ENCODE results near the gene NFIA.

The NFIA gene

DNA sequence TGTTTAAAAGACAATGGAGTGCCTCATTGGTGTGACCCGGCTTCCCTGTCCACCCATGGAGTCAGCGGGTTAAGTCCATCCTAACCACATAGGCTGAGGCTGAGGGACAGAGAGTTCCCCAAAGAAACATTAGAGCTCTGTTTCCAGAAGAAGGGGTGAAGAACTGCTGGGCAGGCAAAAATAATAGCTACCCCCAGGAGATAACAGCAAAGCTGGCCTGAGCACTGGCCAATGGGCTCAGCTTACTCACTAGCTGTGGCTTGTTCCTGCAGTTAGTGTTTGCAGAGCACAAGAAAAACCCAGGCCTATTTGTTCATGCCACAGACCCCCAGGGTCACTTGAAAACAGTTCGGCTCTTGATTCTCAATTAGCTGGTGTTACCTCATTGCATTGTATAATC lies 311.2 kb downstream of the NFIA start:
- no peak overlapping the region for H3K4me3 ChIP-seq (ENCODE audit: low read length)
- TF ChIP-seq, protein P1, sequence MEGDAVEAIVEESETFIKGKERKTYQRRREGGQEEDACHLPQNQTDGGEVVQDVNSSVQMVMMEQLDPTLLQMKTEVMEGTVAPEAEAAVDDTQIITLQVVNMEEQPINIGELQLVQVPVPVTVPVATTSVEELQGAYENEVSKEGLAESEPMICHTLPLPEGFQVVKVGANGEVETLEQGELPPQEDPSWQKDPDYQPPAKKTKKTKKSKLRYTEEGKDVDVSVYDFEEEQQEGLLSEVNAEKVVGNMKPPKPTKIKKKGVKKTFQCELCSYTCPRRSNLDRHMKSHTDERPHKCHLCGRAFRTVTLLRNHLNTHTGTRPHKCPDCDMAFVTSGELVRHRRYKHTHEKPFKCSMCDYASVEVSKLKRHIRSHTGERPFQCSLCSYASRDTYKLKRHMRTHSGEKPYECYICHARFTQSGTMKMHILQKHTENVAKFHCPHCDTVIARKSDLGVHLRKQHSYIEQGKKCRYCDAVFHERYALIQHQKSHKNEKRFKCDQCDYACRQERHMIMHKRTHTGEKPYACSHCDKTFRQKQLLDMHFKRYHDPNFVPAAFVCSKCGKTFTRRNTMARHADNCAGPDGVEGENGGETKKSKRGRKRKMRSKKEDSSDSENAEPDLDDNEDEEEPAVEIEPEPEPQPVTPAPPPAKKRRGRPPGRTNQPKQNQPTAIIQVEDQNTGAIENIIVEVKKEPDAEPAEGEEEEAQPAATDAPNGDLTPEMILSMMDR (conservative IDR thresholded peaks at IDR 0.05; ENCODE audit: low read length) = no peak
- no peak for DNase-seq (ENCODE audit: low read depth)

DNA sequence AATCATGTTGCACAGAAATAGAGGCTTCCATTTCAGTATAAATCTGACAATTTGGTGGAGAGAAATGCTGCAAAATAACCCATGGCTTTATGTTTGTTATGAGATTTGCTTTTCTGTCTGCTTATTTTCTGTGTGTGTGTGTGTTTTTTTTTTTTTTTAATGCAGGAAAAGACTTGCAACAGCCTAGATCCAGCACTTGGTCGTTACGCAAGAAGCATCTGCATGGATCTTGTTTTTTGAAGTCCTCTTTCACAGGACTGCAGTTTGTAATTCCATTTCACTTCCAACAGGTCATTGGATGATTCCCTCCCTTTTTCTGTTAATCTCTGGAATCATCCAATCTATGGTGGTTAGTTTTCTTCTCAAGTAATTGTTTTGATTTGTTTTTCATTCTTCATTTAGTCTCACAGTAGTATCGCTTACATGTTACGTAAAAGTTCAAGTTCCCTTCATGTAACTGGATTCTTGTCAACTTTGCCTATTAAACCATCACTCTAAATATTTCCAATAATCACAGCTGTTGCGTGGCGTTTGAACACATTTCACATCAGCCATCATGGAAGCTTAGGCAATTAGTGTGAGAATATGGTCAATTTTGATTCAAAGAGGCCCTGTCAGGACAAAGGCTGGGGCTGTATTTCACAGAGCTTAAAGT lies 312.9 kb downstream of the NFIA start:
- TF ChIP-seq, protein P1 (conservative IDR thresholded peaks at IDR 0.05; ENCODE audit: low read length) = no peak
- peak; percentile 13 for DNase-seq (ENCODE audit: low read depth)
- no peak overlapping the region for H3K4me3 ChIP-seq (ENCODE audit: low read length)

DNA sequence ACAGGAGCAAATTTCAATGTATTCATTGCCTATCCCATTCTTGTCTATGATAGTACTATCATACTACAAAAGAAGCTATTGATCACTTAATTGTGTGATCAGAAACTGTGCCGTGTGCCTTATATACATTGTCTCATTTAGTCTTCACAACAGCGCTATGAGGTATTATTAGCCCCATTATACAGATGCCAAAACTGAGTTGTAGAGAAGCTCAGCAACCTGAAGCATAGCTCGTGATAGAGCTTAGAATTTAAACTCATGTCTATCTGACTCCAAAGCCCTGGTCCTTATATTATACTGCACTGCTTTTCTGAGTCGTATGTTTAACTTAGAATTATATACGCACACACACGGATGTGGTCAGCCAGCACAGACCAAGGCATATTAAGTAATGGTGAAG lies 315.1 kb downstream of the NFIA start:
- TF ChIP-seq, protein P1 (conservative IDR thresholded peaks at IDR 0.05; ENCODE audit: low read length) = no peak
- DNase-seq (ENCODE audit: low read depth) = no peak
- no peak overlapping the region for H3K4me3 ChIP-seq (ENCODE audit: low read length)

DNA sequence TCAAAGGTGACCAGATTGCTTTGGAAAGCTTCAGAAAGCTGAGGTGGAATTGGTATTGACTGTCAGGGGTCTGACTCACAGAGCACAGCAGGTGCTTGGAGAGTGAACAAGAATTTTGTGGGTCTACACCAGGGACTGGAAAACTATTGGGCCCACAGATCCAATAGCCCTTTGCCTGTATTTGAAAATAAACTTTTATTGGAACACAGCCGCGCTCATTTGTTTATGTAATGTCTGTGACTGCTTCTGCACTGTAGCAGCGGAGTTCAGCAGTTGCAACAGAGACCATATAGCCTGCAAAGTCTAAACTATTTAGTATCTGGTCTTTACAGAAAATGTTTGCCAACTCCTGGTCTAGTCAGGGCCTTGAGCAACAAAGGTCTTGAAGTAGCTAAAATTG lies 315.6 kb downstream of the NFIA start:
- no peak for DNase-seq (ENCODE audit: low read depth)

DNA sequence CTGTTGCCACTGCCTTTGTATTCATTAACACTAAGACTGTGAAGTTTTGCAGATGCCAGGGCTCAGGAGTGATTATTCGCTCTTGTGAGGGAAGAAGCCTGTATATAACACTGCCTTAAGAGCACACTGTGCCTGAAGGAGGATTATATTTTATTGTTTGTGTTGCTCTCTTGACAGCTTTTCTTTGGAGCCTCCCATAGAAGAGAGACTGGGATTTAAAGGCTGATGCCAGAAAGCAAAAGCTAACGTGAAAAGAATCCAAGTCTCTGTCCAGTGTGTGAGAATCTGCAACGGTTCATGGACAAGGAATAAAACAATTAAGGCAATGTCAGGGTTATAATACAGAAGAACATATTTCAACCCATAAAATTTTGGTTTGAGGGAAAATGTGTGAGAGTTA lies 316.8 kb downstream of the NFIA start:
- H3K4me3 ChIP-seq (ENCODE audit: low read length) = no peak overlapping the region
- TF ChIP-seq, protein P1 (conservative IDR thresholded peaks at IDR 0.05; ENCODE audit: low read length) = no peak

More for the DNA sequence above, 315.6 kb downstream of the NFIA start:
- TF ChIP-seq, protein P1 (conservative IDR thresholded peaks at IDR 0.05; ENCODE audit: low read length) = no peak
- H3K4me3 ChIP-seq (ENCODE audit: low read length) = no peak overlapping the region

DNA sequence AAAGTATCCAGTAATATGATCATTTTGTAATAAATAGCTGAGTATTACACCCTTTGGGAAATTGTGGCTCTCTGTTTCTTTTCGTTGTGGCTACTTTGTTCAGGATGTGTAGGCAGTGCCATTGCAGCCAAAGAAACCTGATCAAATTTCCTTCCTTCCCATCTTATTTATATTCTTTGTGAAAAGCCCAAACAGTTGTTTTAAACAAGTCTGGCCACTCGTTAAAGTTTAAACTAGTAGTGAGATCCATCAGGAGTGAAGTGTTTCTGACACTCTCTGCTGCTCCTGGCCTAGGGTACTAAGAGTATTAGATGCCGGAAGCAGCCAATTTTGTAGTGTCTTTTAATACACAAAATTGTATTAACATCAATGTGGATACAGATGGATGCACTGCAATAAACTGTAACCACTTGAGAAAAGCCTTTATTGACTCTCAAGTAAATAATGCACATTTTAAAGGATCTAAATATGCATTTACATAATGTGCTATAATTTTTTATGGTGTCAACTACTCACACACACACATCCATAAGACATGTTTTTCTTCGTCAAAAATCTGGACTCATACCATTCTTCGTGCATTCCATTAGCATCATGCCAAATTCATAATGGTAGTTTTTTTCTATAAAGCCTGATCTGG lies 317.9 kb downstream of the NFIA start:
- no peak for DNase-seq (ENCODE audit: low read depth)
- TF ChIP-seq, protein P1 (conservative IDR thresholded peaks at IDR 0.05; ENCODE audit: low read length) = no peak
- H3K4me3 ChIP-seq (ENCODE audit: low read length) = no peak overlapping the region

More for the DNA sequence above, 316.8 kb downstream of the NFIA start:
- DNase-seq (ENCODE audit: low read depth) = no peak

DNA sequence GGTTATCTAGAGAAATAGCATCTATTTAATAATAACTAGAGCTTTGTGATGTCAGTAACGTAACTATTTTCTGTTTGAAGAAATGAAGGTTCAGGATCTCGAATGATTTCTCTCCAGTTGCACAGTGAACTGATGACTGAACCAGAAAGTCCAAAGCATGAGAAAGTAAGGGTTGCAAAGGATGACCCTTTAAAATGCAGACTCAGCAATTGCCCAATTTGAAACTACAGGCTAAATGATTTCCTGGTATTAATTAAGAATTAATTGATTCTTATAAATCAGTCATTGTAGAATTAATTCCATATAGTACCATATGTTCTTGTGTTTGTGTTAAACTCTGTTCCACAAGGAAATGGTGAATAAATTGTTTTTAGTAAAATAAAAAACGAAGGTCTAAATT lies 318.6 kb downstream of the NFIA start:
- H3K4me3 ChIP-seq (ENCODE audit: low read length) = no peak overlapping the region
- no peak for DNase-seq (ENCODE audit: low read depth)
- TF ChIP-seq, protein P1 (conservative IDR thresholded peaks at IDR 0.05; ENCODE audit: low read length) = no peak

Data from AG10803 (cell line).